ENCODE measurements around the gene UBFD1. TPM values are rescaled to one million over a fixed set of nuclear protein-coding genes. Genes with fewer than 3 reads are reported as not detected.

Gene UBFD1
- total and polyA plus RNA-seq, 2 of the 8 experiments (the other 6 are each of a cell fraction or from before 2014, with no cell fraction given) = 66.3 to 106 TPM

DNA sequence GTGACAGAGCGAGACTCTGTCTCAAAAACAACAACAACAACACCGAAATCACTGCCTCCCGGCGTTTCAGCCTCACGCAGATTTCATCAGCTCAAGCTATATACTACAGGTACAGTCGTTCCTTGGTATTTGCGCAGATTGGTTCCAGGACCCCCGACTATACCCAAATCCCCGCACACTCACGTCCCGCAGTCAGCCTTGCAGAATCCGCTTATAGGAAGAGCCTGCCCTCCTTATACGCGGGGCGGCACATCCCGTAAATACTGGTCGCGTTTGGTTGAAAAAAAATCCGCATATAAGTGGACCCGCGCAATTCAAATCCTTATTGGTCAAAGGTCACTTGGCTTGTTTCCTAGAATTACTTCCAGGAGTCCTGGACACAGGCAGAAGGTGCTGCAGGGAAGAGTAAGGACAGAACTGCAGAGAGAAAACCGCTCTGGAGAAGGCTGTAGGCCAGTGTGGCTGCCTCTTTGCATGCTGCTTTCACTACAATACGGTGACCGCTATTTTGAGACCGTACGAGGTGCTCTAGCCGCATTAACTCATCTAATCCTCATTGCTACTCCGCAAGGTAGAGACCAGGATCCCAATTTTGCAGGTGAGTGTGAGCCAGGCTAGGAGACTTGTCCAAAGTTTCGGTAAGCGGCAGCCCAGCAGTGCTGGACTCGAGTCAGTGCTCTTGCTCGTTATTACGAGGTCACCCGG is 37.9 kb downstream of the UBFD1 start:
- DNase-seq (ENCODE audit: low read depth in 1 of 2, low spot score in 2 of 2) (no peak), FAIRE-seq (no peak)
- H2BK20ac ChIP-seq (ENCODE audit: low read length) = no peak overlapping the region
- peak overlapping the region; percentile 65 for H3K27ac ChIP-seq (ENCODE audit: low read depth, low read length)
- H3K27me3 ChIP-seq (replicated peaks in 1 of 4; ENCODE audit: control insufficient read depth in 3 of 4, extremely low read depth in 1 of 4, insufficient read depth in 3 of 4, low read length in 3 of 4) = no peaks in the 10 kb centered on the region
- no peak overlapping the region for H2BK120ac ChIP-seq (replicated peaks; ENCODE audit: low read depth, low read length)
- peak overlapping the region; percentile 86 to 96 for H3K4me2 ChIP-seq (ENCODE audit: insufficient read depth in 1 of 2, low read depth in 2 of 2, low read length in 2 of 2)
- H2BK15ac ChIP-seq (ENCODE audit: low read length) = no peak overlapping the region
- peaks cover 2 to 9% (median 4%) of the 10 kb centered on the region in 4 experiments; a peak in 4 of 7 replicates for H3K4me1 ChIP-seq (replicated peaks in 1 of 4; ENCODE audit: control insufficient read depth in 3 of 4, insufficient read depth in 4 of 4, low read length in 3 of 4)
- H3K23ac ChIP-seq (ENCODE audit: insufficient read length) = no peak overlapping the region
- H3K9me3 ChIP-seq (ENCODE audit: insufficient read depth in 2 of 2, low read depth in 1 of 2, low read length in 1 of 2) = no peaks in the 10 kb centered on the region
- H2BK12ac ChIP-seq (ENCODE audit: low read depth, low read length) = no peak overlapping the region; the same call in 1 of the 2 replicates
- H4K5ac ChIP-seq (ENCODE audit: insufficient read length, low read depth, low read length) = peak overlapping the region; percentile 29
- 25% methylated on average over 32 of the region's 34 CpGs; no CpG with 5 or more reads in 1 of the 2 experiments for WGBS, 2 experiments (ENCODE audit: extremely low coverage in 1 of 2, insufficient coverage in 1 of 2, insufficient read length in 1 of 2, insufficient replicate concordance in 2 of 2, low coverage in 1 of 2, low lambda C conversion rate in 2 of 2, missing lambda C conversion rate in 1 of 2)
- H3K4me3 ChIP-seq (ENCODE audit: extremely low read depth in 1 of 4, insufficient read depth in 2 of 4, low read depth in 3 of 4, low read length in 4 of 4) = peak overlapping the region; percentile 86 to 99 (median 99)
- H4K8ac ChIP-seq (ENCODE audit: extremely low read depth, insufficient read depth, low read length) = peak overlapping the region; percentile 94
- no peak overlapping the region for H3K56ac ChIP-seq (replicated peaks; ENCODE audit: insufficient read length, low read depth, low read length)
- POLR2A ChIA-PET (ENCODE audit: partially characterized antibody) = interaction anchor here (1.1 to 4.3 kb wide), 3 partner anchors 14 to 84 kb away, joined by 4 to 19 read pairs (median 7); partner anchors contain the start of genes EARS2 and UBFD1
- peaks cover 9% of the 10 kb centered on the region for H3K79me1 ChIP-seq (ENCODE audit: low read depth, low read length)
- peak overlapping the region; percentile 89 to 95 (median 91) for H3K9ac ChIP-seq (replicated peaks in 1 of 4; ENCODE audit: extremely low read depth in 1 of 4, low read depth in 3 of 4, low read length in 3 of 4)
- CTCF ChIA-PET (ENCODE audit: partially characterized antibody) = interaction anchor here (0.6 to 1.9 kb wide), 5 partner anchors 10 to 160 kb away, joined by 3 to 6 read pairs (median 4); no protein-coding TSS in a partner anchor
- no peak overlapping the region for H3K14ac ChIP-seq (ENCODE audit: insufficient read length)
- H3K23me2 ChIP-seq (ENCODE audit: low read depth, low read length) = peaks cover 6% of the 10 kb centered on the region
- peak overlapping the region; percentile 25; the same call in 1 of the 2 replicates for H2AFZ ChIP-seq (ENCODE audit: low read length)
- H4K91ac ChIP-seq (replicated peaks; ENCODE audit: insufficient read length, low read length) = peak overlapping the region; percentile 52
- no peak overlapping the region for H3K18ac ChIP-seq (ENCODE audit: extremely low read depth, low read length)
- peaks cover 12 to 29% (median 23%) of the 10 kb centered on the region in 4 experiments for H3K36me3 ChIP-seq (ENCODE audit: control insufficient read depth in 2 of 4, insufficient read depth in 4 of 4, low read length in 3 of 4)
- no peak overlapping the region for H3K4ac ChIP-seq (replicated peaks; ENCODE audit: insufficient read length, low read depth, low read length)
- no peak overlapping the region for H2AK5ac ChIP-seq (ENCODE audit: low read depth, low read length)
- H2BK5ac ChIP-seq (ENCODE audit: low read depth, low read length) = peak overlapping the region; percentile 3; the same call in 1 of the 2 replicates
- H4K20me1 ChIP-seq (replicated peaks in 1 of 2; ENCODE audit: control insufficient read depth in 1 of 2, insufficient read depth in 2 of 2, low read length in 2 of 2) = peaks cover 3 to 4% of the 10 kb centered on the region in 2 experiments
- H3K79me2 ChIP-seq (ENCODE audit: control insufficient read depth in 1 of 2, insufficient read depth in 2 of 2, low read length in 2 of 2) = peaks cover 34 to 54% of the 10 kb centered on the region in 2 experiments
- TF ChIP-seq SIRT6 (IDR thresholded peaks at IDR 0.05; ENCODE audit: low read length) (no peak), TEAD4 (IDR thresholded peaks at IDR 0.05; ENCODE audit: low read depth, low read length) (no peak), SAP30 (IDR thresholded peaks at IDR 0.05; ENCODE audit: insufficient read depth, insufficient replicate concordance, low read length) (no peak), HDAC2 (IDR thresholded peaks at IDR 0.05; ENCODE audit: borderline replicate concordance in 1 of 2, low read depth in 2 of 2, low read length in 2 of 2) (no peak), PHF8 (conservative IDR thresholded peaks at IDR 0.05; ENCODE audit: low read depth, low read length) (no peak), KDM5A (IDR thresholded peaks at IDR 0.05; ENCODE audit: low read length) (no peak), RXRA (IDR thresholded peaks at IDR 0.05; ENCODE audit: insufficient read depth, low read depth, low read length) (no peak)
- TF ChIP-seq, protein P1, sequence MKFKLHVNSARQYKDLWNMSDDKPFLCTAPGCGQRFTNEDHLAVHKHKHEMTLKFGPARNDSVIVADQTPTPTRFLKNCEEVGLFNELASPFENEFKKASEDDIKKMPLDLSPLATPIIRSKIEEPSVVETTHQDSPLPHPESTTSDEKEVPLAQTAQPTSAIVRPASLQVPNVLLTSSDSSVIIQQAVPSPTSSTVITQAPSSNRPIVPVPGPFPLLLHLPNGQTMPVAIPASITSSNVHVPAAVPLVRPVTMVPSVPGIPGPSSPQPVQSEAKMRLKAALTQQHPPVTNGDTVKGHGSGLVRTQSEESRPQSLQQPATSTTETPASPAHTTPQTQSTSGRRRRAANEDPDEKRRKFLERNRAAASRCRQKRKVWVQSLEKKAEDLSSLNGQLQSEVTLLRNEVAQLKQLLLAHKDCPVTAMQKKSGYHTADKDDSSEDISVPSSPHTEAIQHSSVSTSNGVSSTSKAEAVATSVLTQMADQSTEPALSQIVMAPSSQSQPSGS (IDR thresholded peaks at IDR 0.05; ENCODE audit: low read length) = no peak
- TF ChIP-seq, protein P2, sequence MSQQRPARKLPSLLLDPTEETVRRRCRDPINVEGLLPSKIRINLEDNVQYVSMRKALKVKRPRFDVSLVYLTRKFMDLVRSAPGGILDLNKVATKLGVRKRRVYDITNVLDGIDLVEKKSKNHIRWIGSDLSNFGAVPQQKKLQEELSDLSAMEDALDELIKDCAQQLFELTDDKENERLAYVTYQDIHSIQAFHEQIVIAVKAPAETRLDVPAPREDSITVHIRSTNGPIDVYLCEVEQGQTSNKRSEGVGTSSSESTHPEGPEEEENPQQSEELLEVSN (IDR thresholded peaks at IDR 0.05) = no peak

Data from H1 (cell line).